CD4-positive, alpha-beta T cell treated with Interferon gamma for 1 hour (primary cell): ENCODE data around the gene POLR1G.
"Not testable (repeated sequence)": the region's sequence is repeated elsewhere in the genome, so short reads cannot be mapped to it uniquely, and the experiment has no call there.

Experiments used
- DNase-seq: peaks from one replicate; pipeline ENCODE4 v3.0.0-alpha.2; 2020

POLR1G gene

DNA sequence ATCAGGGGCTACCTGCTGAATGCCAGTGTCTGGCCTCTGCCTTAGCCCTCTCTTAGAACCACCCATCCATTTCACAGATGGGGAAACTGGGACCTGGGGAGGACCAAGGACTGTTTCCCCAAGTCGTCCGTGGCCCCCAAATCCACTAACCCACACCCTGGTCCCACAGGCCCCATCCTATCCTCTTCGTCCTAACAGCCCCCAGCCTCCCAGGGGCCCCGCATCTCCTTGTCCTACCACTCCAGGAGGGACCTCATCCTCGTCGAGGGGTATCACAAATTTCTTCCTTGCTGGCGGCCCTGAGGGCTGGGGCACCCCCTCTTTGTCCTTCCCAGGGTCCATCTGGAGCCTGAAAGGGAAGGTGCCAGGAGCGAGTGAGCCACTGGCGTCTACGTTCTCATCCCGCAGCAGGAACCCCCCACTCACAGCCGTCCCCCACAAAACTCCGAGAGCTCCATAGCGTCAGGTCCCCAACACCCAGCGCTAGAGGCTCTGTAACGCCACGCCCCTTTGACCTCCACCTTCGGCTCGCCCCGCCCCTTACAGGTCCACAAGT is 16.7 kb downstream of the POLR1G start:
- peak; percentile 90 for DNase-seq

DNA sequence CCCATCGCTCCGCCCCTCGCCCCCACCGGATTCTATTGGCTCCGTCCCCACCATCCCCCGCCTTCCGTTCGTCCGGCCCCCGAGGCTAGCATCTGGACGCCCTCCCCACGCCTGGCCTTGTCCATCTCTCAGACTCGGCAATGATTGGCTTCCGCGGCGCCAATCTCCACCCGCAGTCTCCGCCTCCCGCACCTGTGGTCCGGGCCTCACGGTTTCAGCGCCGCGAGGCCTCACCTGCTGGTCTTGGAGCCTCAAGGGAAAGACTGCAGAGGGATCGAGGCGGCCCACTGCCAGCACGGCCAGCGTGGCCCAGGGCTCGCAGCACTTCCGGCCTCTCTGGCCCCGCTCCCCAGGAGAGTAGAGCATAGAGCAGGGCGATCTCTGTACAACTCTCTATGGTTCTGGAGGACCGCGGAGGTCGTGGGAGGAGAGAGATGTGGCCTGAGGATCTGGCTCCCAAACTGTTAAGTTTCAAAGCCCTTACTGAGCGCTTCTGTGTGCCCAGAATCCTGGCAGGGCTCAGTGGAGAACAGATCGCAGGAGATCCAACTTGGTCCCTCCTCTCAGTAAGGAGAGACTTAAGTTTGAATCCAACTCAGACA is 17.2 kb downstream of the POLR1G start, which contains the start of gene ERCC1:
Gene ERCC1, minus strand, starts transcription at position 329 of the 602 bp plus-strand sequence. CDS start 543 bp downstream, outside the sequence.
- no peak for DNase-seq

DNA sequence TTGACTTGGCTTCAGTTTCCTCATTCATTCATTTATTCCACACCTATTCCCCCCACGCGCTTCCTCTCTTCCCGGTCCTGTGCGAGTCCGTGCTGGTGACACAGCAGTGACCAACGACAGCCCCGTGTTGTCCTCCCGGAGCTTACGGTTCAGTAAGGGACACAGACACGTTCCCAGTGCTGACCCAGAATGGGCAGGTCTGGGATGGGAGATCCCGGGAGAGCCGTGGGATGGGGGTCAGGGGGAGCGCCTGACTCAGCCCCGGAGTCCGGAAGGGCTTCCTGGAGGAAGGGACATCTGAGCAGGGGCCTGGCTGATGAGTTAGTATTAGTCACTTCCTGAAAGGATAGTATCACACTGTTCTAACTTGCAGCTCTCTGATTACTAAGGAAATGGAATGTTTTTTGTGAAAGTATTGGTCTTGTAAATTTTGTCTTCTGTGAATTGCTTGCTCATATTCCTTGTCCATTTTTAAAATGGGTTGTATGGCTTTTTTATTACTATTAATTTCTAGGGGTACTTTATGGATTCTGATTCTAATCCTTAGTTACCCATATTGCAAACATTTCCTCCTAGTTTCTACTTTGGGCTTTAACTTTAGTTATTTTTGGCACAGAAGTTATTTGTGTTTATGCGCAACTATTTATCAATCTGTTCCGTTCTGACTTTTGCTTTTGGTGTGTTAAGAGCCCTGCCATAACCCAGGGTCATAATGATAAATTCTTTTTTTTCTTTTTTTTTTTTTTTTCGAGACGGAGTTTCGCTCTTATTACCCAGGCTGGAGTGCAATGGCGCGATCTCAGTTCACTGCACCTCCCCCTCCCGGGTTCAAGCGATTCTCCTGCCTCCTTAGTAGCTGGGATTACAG is 18.0 kb downstream of the POLR1G start:
- peak; percentile 50 for DNase-seq

DNA sequence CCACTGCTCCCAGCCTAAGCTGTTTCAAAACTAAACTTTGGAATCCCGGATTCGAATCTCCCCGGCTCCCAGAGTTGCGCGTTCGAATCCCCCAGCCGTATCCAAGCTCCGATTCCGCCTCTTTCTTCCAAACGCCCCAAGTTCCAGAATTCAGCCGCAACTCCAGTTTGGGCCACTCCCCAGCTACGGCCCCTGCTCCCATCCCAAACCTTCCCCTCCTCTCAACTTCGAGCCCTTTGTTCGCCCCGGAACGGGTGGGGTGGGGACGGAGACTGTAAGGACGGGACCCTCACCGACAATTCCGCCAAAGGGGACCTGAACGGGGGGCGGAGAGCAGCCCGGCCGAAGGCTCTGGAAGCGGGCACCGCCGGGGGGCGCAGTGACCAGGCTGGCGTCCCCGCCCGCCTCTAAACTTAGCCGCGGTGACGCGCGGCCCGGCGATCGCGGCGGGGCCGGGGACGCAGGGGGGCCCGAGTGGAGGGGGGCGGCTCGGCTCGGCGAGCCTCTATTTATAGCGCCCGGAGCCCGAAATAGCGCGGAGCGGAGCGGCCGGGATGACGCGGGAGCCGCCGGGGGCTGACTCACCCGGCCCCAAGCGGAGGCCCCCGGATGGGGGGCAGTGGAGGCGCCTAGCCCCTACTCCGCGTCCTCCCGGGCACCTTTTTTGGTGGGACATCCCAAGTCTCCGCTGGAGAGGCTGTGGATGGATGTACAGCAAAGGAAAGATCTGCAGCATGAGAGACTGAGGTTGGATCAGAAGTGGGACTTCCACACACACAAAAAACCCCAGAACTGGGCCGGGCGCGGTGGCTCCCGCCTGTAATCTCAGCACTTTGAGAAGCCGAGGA is 22.2 kb downstream of the POLR1G start:
- DNase-seq: peak; percentile 44

DNA sequence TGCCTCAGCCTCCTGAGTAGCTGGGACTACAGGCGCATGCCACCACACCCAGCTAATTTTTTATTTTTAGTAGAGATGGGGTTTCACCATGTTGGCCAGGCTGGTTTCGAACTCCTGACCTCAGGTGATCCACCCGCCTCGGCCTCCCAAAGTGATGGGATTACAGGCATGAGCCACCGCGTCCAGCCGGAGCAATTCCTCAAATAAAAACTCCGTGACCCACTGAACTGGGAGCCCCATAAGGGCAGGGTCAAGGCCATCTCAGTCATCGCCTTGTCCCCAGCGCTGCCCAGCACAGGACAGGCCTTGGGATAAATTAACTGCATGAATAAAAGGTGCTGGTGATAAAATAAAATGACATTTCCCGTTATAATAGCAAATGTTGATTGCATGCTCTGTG is 23.5 kb downstream of the POLR1G start:
- DNase-seq: not testable (repeated sequence)

DNA sequence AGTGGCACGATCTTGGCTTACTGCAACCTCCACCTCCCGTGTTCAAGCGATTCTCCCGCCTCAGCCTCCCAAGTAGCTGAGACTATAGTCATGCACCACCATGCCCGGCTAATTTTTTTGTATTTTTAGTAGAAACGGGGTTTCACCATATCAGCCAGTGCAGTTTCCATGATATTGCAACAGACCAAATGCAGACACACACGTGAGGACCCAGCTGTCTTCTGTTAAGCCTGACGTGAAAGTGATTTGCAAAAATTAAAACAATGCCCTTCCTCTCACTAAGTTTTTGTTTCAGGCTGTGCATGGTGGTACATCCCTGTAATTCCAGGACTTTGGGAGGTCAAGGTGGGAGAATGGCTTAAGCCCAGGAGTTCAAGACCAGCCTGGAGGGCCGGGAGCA is 24.6 kb downstream of the POLR1G start:
- not testable (repeated sequence) for DNase-seq

DNA sequence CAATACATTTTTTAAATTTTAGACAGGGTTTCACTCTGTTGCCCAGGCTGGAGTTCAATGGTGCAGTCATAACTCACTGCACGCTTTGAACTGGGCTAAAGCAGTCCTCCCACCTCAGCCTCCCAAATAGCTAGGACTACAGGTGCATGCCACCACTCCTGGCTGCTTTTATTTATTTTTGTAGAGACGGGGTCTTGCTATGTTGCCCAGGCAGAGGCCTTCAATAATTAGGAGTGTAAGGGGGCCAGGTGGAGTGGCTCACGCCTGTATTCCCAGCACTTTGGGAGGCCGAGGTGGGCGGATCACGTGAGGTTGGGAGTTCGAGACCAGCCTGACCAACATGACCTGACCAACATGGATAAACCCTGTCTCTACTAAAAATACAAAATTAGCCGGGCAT is 26.1 kb downstream of the POLR1G start:
- DNase-seq: not testable (repeated sequence)

DNA sequence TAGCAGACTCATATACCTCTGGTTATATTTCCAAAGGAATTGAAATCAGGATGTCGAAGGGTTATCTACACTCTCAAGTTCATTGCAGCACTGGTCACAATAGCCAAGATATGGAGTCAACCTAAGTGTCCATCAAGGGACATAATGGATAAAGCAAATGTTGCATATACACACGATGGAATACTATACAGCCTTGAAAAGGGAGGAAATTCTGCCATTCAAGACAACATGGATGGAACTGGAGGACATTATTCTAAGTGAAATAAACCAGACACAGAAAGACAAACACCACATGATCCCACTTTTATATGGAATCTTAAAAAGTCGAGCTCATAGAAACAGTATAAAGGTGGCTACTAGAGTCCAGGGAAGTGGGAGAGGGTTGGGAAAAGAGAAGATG is 30.9 kb downstream of the POLR1G start:
- no peak for DNase-seq

DNA sequence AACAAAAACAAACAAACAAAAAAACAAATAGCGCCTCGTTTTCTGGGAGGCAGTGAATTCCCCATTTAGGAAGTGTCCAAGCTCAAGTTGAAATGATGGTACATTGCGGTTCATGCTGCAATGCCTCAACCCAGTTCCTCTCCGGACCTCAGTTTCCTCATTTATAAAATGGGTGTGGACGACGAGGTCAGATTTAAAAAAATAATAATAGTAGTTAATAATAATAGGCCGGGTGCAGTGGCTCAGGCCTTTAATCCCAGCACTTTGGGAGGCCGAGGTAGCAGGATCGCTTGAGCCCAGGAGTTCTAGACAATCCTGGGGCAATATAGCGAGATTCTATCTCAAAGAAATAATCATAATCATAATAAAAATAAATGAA is 32.7 kb downstream of the POLR1G start:
- DNase-seq: no peak

DNA sequence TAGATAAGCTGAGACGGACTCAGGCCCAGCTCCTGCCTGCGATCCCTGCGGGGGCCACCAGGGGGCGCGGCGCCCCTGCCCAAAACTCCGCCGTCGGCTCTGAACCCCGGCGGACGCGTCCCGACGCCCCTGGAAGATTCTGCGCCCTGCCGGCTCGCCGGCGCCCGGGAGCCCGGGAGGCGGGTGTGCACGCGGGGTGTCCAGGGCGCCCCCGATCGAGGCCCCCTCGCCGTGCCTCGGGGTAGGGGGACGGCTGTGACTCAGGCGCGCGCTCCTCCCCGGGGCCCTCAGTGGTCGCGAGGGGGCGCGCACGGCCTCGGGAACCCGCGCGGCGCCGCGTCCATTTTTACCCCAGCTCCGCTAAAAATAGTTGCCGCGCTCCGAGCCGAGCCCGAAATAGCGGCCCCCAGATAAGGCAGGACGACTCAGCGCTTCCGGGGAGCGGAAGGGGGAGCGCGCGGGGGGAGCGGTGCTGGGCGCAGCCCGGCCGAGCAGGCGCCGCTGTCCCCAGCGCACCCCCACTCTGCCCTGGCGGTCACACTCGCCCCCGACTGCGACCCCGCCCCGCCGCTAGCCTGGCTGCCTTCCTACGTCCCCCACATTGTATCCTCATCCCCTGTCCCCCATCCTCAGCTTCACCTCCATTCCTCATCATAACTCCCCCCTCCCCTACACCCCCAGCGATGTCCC is 33.3 kb downstream of the POLR1G start:
- peak; percentile 87 for DNase-seq

DNA sequence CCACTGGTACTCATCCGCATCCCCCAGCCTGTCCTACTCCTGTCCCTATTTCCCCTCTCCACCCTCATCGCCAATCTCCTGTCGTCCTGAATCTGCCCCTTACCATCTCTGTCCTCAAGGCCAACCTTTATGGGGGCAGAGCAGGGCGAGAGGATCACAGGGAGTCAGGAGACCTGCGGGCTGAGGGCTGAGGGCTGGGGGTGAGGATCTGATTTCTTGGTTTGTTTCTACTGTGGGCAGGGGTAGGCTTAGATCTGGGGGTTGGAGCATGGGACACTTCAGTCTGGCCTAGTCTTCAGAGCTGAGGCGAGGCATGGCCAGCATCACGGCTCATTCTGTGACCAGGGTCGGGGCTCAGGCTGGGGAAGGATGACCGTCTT is 33.8 kb downstream of the POLR1G start:
- DNase-seq: no peak

DNA sequence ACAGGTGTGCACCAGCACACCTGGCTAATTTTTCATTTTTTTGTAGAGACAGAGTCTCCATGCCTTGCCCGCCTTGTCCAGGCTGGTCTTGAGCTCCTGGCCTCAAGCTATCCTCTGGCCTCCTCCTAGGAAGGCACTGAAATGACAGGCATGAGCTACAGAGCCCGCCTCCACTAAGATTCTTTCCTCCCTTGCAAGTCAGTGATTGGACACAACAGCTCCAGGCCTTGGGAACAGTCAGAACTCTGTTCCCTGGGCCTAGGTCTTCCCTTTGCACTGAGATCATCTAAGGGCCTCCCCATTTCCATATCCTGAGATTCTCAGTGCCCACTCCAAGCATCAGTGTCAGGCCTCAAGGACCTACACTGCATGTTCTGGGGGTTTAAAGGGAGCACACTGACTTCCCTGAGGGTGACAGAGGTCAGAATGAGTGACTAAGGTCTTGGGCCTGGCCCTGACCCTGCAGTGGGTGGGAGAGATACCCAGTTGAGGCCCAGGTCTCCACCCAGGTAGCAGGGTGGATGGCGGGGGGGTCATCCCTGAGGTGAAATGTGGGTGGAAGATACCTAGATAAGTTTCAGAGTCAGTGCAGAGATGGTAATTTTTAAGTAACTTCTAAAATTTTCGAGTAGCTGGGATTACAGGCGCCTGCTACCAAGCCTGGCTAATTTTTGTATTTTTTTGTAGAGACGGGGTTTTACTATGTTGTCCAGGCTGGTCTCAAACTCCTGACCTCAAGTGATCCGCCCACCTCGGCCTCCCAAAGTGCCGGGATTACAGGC is 34.6 kb downstream of the POLR1G start:
- no peak for DNase-seq

DNA sequence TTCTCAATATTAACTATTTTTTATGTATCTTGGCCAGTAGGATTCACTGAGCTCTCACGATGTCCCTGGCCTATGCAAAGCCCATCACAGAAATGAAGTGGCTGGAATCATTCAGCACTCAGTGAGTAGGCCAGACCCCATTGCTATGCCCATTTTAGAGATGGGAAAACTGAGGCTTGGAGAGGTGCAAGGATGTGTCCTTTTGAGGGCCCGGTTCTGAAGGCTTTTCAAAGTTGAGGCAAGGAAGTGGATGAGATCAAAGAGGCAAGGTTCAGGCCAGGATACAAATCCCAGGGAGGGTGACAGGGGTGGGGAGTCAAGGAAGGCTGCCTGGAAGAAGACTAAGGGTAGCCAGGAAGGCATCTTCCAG is 35.9 kb downstream of the POLR1G start:
- no peak for DNase-seq

DNA sequence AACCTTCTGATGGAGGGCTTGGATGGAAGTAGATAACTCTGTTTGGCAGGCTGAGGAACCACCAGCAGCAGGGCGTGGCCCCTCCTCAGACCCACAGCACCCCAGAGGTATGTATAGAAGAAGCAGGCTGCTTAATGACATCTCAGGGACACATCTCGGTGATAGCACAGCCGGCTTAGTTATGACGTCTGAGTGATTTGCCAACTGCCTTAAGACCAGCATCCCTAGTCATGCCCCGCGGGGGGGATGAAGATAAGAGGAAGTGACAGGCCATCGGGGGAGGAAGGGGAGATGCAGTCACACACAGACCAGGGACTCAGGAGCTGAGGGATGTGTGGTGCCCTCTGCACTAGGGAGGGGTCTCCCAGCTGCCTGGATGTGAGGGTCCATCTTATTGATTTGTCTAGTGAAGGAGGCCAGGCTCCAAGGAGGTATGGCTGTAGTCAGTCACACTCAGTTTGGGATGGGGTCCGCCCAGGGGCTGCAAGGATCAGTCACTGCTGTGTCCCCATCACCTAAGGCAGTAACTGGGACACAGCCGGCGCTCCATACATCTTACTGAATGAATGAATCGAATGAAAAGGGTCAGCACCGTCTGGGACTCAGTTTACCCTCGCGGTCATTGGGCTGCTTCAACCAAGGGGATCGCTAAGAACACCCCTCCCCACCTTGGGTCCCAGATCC is 36.5 kb downstream of the POLR1G start:
- peak; percentile 90 for DNase-seq

DNA sequence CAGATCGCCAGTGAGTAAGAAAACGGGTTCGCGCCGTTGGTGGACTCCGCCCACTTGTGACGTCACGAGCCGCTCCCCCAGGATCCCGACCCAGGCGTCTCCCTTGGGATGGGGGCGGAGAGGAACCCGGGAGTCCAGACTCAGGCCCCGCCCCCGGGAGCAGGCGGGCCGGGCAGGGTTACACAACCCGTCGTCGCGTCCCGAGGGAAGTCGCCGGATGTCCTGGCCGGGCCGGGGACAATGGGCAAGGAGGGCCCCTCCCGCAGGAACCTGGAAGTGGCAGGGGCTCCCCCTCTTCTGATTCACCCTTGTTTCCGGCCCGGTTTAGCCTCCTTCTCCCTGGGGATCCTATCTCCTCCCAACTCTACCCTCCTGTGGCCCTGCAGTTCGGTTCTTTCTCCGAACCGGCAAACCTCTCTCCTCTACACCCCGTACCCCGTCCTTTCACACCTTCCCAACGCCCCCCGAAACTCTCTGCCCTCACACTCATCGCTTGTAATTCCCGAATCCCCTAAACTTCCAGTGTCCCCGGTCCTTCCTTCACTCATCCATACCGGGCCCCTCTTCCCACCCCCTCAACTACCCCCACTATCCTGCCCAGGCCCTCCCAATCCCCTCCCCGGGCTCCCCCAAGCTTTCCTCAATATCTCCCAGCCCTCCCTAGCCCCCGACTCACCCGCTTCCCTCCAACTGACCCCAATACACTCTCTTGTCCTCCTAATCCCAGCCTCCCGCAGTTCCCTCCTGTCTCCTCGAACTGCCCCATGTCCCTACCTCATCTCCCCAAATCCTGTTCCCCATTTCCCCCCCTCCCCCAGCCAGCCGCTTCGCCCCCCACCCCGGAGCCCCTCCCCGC is 37.2 kb downstream of the POLR1G start:
- DNase-seq: peak; percentile 82

DNA sequence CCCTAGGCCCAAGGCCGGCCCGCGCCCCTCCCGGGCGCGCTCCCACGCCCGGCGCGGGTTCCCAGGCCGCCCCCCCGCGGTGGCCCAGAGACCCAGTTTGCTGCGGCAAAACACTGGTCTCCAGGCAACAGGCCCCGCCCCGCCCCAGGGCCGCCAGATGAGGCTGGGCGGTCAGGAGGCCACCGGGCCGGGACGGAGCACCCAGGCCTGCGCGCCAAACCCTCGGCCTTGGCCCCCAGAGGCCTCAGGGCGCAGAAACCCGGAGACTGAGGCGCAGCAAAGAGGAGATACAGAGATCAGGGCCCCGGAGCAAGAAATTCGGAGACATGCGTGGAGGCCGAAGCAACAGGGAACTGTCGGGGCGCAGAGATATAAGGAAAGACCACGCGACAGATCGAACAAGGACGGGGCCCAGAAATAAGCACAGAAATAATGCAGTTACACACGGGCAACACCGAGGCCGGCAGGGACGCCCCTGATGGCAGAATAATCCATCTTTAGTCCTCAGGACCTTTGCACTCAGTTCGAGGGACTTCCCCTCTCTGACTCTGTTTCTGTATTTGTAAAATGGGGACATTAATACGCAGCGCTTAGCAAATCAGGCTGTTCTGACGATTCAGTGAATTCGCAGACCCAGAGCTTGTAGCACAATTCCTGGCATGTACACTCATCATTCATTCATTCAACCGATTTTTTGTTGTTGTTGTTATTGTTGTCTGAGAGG is 38.0 kb downstream of the POLR1G start:
- DNase-seq: peak; percentile 93

DNA sequence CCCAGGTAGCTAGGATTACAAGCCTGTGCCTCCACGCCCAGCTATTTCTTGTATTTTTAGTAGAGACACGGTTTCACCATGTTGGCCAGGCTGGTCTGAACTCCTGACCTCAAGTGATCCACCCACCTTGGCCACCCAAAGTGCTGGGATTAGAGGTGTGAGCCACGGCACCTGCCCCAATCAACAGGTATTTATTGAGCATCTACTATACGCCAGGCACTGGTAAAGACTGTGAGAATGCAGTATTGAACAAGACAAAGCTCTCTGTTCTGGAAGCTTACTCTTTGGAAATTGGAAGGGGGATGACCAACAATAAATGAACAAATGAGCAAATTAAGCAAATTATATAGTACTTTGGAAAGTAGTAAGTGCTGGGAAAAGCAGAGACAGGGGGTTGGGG is 38.7 kb downstream of the POLR1G start:
- DNase-seq: no peak

DNA sequence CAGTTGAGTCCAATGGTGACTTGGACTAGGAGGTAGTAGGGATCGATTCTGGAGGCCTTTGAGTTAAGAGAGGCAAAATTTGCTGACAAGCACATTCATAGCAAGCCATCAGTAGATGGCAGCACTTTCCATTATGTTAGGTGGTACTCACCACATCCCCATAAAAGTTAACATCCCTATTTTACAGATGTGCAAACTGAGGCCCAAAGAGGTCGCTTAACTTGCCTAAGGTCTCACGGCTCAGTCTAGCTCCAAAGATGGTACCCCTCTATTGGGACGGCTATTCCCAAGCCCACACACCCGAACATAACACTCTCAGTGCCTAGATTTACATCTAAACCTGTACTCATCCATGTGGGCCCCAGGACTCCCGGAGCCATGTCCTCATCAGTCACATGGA is 39.9 kb downstream of the POLR1G start:
- DNase-seq: no peak

DNA sequence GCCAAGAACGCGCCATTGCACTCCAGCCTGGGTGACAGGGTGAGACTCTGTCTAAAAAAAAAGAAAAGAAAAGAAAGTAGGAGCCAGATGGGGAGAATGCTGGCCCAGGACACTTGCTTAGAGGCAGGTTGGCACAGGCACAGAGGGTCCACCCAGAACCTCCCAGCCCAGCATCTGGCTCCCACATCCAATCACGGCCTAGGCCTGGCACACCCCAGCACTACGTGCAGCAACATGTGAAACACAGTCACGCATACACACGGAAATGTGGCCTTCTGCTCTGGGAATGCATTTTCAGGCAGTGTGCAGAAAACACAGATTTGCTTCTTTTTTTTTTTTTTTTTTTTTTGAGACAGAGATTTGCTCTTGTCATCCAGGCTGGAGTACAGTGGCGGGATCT is 40.5 kb downstream of the POLR1G start:
- DNase-seq: no peak

DNA sequence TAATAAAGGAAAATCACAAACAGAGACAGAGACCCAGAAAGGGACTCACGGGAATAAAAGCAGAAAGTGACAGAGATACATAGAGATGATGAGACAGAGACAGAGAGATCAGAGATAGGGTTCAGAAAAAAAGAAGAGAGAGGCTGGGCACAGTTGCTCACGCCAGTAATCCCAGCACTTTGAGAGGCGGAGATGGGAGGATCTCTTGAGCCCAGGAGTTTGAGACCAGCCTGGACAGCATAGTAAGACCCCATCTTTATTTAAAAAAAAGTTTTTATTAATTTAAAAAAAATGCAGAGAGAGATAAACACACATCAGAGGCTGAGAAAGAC is 41.9 kb downstream of the POLR1G start:
- no peak for DNase-seq
